Spinal cord (tissue), 10 donors: ENCODE results near the gene PRMT3. TPM values are rescaled to one million over a fixed set of nuclear protein-coding genes. Genes with fewer than 3 reads are reported as not detected.
"Not testable (repeated sequence)": the region's sequence is repeated elsewhere in the genome, so short reads cannot be mapped to it uniquely, and the experiment has no call there.

Experiments
- DNase-seq, 6 donors: peaks; one replicate each; pipeline versions ENCODE4 v3.0.0 to v3.0.0-alpha.2; 2013 to 2015; ENCODE audit warnings: low spot score in 6 of 6, low read depth in 4 of 6
- H3K27ac ChIP-seq: one replicate; pipeline ENCODE4 v1.5.1; 2013; ENCODE audit warnings: low read depth, low read length, control low read depth
- H3K27me3 ChIP-seq: one replicate; pipeline ENCODE4 v1.6.1; 2013; ENCODE audit warnings: low read length; ENCODE audit not compliant: control insufficient read depth, insufficient read depth
- H3K36me3 ChIP-seq: one replicate; pipeline ENCODE4 v1.6.1; 2013; ENCODE audit warnings: low read length; ENCODE audit not compliant: control insufficient read depth, insufficient read depth
- H3K4me1 ChIP-seq: one replicate; pipeline ENCODE4 v1.6.1; 2013; ENCODE audit warnings: low read length; ENCODE audit not compliant: control insufficient read depth, insufficient read depth
- H3K4me3 ChIP-seq: one replicate; pipeline ENCODE4 v1.5.1; 2013; ENCODE audit warnings: low read depth, low read length, control low read depth
- H3K9me3 ChIP-seq: one replicate; pipeline ENCODE4 v1.6.1; 2013; ENCODE audit warnings: low read length; ENCODE audit not compliant: control insufficient read depth, insufficient read depth
- WGBS: methylation state at CpG from one replicate; pipeline ENCODE4 v1.1.5; 2013; ENCODE audit warnings: missing lambda C conversion rate; ENCODE audit not compliant: insufficient coverage; 5-methylcytosine and 5-hydroxymethylcytosine counted together
- polyA plus RNA-seq, 2 donors: library from polyadenylated mRNA; unstranded; fragments of 120-200 nt; gene quantifications; one replicate each; pipeline ENCODE4 v1.2.1, GENCODE V29; 2013; ENCODE audit not compliant: insufficient read length in 2 of 2
- total RNA-seq, 2 donors: library from RNA; depleted of rRNA in 1 of 2; stranded (reverse); fragments of 120-200 nt in 1 of 2; fragments of >200 nt in 1 of 2; gene quantifications; one replicate each; pipeline versions ENCODE4 v1.2.3 to v1.2.4, GENCODE V29; 2013 to 2014
- donor health status: healthy.

Gene PRMT3
- total and polyA plus RNA-seq, 4 donors, result 17.5 to 27.7 (median 21.8) TPM

DNA sequence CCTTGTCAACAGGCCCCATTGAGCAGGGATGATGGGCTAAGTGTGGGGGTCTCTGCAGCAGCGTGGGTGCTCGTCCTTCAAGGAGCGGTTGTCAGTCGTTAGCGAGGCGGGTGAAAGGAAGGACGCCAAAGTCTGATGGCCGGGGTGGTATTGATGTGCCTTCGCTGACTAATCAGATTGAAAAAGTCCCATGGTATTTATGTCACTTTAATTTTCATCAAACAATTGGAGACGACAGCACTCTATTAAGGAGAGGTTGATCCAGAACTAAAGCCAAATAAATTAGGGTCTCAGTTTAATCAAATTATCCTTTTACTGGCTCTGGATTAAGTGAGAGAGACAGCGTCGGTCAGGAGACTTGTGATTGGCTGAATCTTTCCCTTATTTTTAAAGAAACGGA, 14.4 kb upstream of the PRMT3 start:
- H3K36me3 ChIP-seq, result no peaks in the 10 kb centered on the region
- no peak for DNase-seq
- H3K27ac ChIP-seq, result no peak overlapping the region
- 69% methylated on average over 7 of the region's 13 CpGs for WGBS
- no peaks in the 10 kb centered on the region for H3K27me3 ChIP-seq
- no peaks in the 10 kb centered on the region for H3K9me3 ChIP-seq
- H3K4me1 ChIP-seq, result no peaks in the 10 kb centered on the region
- H3K4me3 ChIP-seq, result no peak overlapping the region

DNA sequence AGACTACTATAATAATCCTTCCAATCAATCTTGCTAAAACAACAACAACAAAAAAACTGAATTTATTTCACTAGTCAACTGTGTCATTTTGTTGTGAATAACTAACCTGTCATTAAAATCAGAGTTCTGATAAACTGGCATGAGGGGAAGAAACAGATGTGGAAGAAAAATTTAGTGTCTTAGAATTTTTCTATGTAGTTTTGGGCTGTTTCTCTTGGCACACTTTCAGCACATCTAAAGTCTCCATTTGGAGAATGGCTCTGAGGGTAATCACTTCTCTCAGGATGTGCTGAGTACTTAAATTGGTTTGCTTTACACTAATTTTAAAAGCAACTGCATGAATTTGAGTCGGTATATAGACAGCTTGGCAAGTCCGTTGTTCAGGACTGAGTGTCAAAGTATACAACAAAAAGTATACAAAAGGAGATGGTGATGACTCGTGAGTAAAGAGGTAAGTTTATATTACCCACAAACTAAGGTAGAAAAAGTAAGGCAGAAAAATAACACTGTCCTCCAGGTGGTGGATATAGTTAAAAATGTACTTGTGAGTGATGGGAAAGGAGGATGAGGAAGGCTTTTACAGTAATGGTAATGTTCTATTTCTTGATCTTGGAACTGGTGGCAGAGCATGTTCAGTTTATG, 13.8 kb upstream of the PRMT3 start:
- Histone ChIP-seq H3K4me1 (no peaks in the 10 kb centered on the region), H3K36me3 (no peaks in the 10 kb centered on the region), H3K27me3 (no peaks in the 10 kb centered on the region), H3K9me3 (no peaks in the 10 kb centered on the region), H3K27ac (no peak overlapping the region), H3K4me3 (no peak overlapping the region)
- WGBS, result no CpG with 5 or more reads among the region's 3 CpGs
- DNase-seq, result peak in 1 of 6 donors; percentile 10

DNA sequence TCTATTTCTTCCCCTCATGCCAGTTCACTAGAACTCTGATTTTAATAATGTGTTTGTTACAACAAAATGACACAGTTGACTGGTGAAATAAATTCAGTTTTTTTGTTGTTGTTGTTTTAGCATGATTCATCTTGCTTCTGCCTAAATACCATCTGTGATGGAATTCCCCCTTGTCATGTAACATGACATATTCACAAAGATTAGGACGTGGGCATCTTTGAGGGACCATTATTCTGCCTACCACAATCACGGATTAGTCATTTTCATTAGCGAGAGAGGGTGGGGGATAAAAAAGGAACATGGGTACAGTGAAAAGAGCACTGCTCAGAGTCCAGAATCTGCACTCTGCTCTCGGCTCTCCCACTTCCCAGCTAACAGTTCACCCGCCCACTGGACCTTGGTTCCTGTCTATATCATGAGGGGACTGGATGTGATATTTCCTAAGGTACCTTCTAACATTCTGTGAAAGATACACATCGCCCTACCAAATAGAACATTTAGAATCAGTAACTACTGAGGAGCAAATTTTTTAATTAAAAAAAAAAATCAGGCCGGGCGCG, 12.7 kb upstream of the PRMT3 start:
- Histone ChIP-seq H3K4me1 (no peaks in the 10 kb centered on the region), H3K9me3 (no peaks in the 10 kb centered on the region), H3K27ac (no peak overlapping the region), H3K27me3 (no peaks in the 10 kb centered on the region), H3K36me3 (no peaks in the 10 kb centered on the region), H3K4me3 (no peak overlapping the region)
- WGBS, result 100% methylated on average over 1 of the region's 9 CpGs
- DNase-seq, result no peak

DNA sequence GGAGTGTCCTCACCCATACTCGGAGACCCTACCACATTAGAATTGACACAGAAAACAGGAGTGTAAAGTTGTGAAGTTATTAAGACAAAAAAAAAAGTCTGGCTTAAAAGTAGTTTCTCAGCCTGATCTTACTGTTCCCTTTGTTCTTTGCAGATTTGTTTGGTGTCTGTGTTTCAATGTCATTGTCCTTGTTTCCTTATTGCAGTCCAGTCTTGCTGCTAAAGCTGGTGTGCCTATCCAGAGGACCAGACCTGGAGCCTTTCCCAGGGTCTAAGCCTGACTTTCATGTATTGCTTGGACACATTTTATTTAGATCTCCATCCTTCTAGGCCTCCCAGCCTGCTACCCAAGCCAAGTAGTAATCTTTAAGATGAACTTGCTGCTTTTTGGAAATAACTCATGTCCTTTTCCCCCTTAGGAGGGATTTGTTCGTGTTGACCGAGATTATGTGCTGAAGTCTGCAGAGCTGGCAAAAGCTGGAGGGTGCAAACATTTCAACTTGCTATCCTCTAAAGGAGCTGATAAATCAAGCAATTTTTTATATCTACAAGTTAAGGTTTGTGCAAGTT, 11.3 kb upstream of the PRMT3 start:
- Histone ChIP-seq H3K9me3 (no peaks in the 10 kb centered on the region), H3K27me3 (no peaks in the 10 kb centered on the region), H3K36me3 (no peaks in the 10 kb centered on the region), H3K4me3 (no peak overlapping the region), H3K27ac (no peak overlapping the region), H3K4me1 (no peaks in the 10 kb centered on the region)
- peak in 1 of 6 donors; percentile 17 for DNase-seq
- WGBS, result no CpG with 5 or more reads among the region's 3 CpGs

DNA sequence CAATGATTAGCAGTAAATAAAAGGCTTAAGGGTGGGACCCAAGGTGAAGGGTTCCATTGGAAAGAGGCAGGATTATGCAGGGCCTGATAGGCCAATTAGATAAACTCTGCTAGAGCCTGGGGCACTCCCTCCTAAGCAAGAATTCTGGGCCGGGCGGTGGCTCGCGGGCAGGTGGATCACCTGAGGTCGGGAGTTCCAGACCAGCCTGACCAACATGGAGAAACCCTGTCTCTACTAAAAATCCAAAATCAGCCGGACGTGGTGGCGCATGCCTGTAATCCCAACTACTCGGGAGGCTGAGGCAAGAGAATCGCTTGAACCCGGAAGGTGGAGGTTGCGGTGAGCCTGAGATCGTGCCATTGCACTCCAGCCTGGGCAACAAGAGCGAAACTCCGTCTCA, 1.5 kb upstream of the PRMT3 start:
- not testable (repeated sequence) for H3K9me3 ChIP-seq, H3K4me3 ChIP-seq, H3K27ac ChIP-seq, DNase-seq, H3K27me3 ChIP-seq, H3K36me3 ChIP-seq
- H3K4me1 ChIP-seq, result peaks cover 13% of the 10 kb centered on the region
- WGBS, result 86% methylated on average over 8 of the region's 15 CpGs

DNA sequence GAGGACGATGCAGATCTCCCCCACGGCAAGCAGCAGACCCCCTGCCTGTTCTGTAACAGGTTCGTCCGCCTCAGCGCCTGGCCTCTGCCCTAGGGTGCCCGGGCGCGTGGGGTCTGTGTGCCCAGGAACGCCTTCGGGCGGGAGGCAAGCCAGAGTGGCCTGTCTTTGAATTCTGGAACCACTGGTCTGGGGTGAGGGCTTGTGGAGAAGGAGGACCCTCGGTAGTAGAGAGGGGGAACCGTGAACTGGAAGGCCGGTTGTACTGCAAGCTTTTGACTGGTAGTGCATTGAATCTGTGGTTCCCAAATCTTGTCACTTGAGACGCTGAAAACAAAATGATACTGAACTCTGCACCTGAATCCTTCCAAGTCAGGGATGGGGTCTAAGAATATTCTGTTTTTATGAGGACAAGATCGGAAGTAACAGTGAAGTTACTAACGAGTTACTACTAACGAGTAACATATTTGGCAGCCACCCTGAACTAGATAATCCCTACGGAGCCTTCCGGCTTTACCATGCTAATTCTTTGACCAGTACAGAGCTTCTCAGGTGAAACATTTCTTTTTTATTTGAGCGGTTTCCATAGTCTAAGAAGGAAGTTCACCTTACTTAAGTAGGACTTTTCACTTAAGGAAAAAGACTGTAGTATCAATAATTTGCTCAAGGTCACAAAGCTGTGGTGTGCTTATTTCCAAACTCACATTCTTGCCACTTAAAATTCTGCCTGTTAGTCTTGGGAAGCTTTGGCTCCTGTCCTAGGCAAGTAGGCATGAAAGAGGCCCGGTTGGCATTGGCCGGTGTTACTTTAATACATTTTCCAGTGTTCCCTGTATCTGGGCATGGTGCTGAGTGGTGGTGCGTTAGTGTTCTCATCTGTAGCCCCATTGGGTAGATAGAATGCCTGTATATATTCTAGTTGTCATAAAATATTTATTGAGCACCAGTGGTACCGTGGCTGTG, 860 bp downstream of the PRMT3 start:
- H3K36me3 ChIP-seq, result no peaks in the 10 kb centered on the region
- H3K4me3 ChIP-seq, result peak overlapping the region; percentile 94
- WGBS, result 1% methylated on average over 17 of the region's 25 CpGs
- H3K9me3 ChIP-seq, result no peaks in the 10 kb centered on the region
- H3K4me1 ChIP-seq, result peaks cover 13% of the 10 kb centered on the region
- H3K27me3 ChIP-seq, result no peaks in the 10 kb centered on the region
- H3K27ac ChIP-seq, result peak overlapping the region; percentile 87
- DNase-seq, result peak in 3 of 6 donors; percentile 13 to 58 (median 47)

DNA sequence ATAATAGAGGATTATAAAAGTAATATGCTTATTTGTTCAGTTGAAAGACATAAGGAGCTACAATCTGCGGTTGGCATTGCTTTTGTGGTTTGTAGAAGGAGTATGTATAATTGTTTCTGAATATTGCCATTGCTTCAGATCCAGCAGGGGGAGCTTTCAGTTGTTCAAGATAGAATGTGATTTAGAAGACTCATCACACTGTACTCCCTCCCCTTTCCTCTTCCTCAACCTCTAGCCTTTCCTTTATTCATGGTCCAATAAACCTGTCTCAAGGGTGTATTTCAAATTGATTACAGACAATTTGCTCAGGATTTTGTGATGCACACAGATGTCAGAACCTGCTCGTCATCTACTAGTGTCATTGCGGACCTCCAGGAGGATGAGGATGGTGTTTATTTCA, 9.8 kb downstream of the PRMT3 start:
- Histone ChIP-seq H3K9me3 (no peaks in the 10 kb centered on the region), H3K27me3 (no peaks in the 10 kb centered on the region), H3K4me3 (no peak overlapping the region), H3K27ac (no peak overlapping the region), H3K36me3 (peaks cover 4% of the 10 kb centered on the region), H3K4me1 (no peaks in the 10 kb centered on the region)
- peak in 3 of 6 donors; percentile 47 to 93 (median 67) for DNase-seq
- 85% methylated on average over 2 of the region's 3 CpGs for WGBS

DNA sequence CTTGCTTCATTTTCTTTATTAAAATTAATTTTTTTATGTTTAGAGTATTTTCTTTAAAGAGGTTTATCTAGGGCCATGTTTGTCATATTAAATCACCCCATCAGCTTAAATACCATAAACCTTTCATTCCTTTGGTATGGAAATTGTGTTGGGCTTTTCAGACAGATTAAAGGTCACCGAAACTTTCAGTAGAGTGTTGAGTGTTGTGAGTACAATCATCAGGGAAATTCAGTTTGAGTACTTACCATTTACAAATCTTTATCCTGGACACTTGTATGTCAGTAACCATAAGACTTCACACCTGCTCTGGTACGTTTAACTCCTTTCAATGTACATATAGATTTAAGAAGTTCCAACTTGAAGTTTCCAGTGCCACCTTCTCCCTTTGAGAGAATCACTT, 12.0 kb downstream of the PRMT3 start:
- no peaks in the 10 kb centered on the region for H3K27me3 ChIP-seq
- no peak for DNase-seq
- H3K4me1 ChIP-seq, result no peaks in the 10 kb centered on the region
- H3K27ac ChIP-seq, result no peak overlapping the region
- no peaks in the 10 kb centered on the region for H3K9me3 ChIP-seq
- peaks cover 7% of the 10 kb centered on the region for H3K36me3 ChIP-seq
- H3K4me3 ChIP-seq, result no peak overlapping the region
- WGBS, result no CpG with 5 or more reads among the region's 2 CpGs

DNA sequence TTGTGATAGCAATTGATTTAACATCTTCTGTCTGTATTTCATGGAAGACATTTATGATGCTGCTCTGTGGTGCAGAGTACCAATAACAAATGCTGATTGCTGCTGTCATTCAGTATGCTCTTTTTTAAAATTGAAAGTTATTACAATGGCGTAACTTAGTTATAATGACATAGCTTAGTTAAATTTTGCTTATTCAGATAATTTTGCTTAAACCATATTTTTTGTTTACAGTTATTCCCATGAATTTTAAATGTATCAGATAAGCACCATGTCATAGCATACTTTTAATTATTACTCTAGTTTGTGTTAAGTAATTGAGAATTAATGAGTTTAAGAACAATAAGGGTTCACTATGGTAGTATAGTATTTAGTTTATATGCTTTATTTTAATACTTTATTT, 15.5 kb downstream of the PRMT3 start:
- WGBS, result no CpG with 5 or more reads among the region's 1 CpG

More for the DNA sequence above, 15.5 kb downstream of the PRMT3 start:
- Histone ChIP-seq H3K36me3 (peaks cover 7% of the 10 kb centered on the region), H3K4me1 (no peaks in the 10 kb centered on the region), H3K4me3 (no peak overlapping the region), H3K27me3 (no peaks in the 10 kb centered on the region), H3K9me3 (no peaks in the 10 kb centered on the region), H3K27ac (no peak overlapping the region)
- DNase-seq, result no peak
